GM10266 (cell line): Measurements from ENCODE around the gene AP5M1.

Source experiments
- DNase-seq: peaks from one replicate; pipeline ENCODE4 v3.0.0; 2012; ENCODE audit errors: extremely low spot score
- CTCF ChIP-seq: IDR thresholded peaks from 2 replicates; pipeline ENCODE4 v1.5.1; 2012; ENCODE audit warnings: mild to moderate bottlenecking, low read depth; ENCODE audit not compliant: control insufficient read depth, insufficient read depth; ENCODE audit errors: missing control alignments

AP5M1 gene

DNA sequence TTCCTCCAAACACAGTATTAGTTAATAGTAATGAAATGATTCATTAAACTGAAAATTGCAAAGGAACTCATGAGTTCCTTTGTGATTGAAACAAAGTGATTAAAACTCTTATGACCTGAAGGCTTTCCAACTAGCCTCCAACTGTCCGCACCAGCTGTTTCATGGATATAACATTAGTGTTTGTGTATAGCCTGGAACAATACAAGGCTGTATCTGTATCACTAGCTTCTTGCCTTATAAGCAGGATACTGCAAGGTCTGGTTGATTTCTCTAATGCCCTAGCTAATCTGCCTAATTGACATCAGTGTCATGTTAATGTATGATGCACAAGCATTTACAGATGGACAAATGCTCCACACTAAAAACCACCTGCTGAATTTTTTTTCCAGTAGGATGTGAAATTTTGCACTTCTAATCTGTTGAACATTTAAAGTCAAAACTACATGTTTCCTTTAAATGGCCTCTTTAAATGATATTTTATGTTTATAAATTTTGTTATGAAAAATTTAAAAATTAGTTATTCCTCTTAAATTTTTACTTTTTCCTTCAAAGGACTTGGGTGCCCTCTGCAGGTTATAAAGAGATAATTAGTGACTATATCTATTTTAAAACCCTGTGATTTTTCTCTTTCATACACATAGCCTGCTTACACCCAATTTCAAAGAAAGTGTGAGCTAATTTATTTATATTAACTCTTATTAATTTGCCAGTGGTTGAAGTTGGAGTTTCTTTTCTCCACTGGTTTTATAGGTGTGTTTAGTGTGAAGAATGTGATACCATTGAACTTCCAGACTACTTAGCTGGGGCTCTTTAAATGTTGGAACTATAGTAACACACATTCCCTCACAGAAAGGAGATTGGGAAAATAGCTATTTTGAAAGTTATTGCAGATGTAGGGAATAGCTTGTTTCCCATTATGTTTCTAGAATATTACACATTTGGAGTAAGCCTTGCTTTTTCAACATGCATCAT, 25.4 kb downstream of the AP5M1 start:
- DNase-seq, result no peak
- TF ChIP-seq CTCF, result peak; percentile 17

DNA sequence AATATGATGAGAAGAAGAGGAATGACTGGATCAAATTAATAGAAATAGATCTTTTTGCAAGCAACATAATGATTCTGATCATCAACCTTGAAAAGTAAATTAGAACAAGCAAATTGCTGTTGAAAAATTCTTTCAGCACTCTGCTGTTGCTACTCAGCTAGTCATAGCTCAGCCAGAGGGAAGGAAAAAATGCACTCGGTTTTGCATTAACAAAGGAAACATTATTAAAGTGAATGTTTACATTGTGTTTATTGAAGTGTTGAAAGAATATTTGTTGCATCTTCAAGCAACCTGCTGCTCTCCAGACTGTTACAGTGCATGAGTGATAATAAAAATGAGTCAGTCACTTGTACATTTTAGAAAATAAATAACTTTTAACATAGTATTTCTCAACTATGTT, 26.5 kb downstream of the AP5M1 start:
- no peak for DNase-seq
- no peak for TF ChIP-seq CTCF

DNA sequence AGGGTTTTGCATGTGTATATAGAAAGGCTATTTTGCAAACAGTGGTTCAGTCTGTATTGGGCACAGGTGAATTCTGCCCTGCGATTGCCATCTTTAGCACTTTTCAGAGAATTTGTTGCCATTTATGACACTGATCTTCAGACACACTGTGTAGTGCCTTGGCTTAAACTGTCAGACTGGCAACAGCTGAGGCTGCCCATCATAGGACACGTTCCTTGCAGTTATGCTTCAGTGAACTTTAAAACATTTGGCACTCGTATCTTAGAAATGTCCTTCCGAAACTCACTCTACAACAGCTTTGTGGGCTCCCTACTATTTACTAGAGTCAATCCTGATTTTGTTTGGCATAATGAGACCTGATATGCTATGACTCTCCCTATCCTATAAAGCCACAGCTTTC, 29.1 kb downstream of the AP5M1 start:
- no peak for TF ChIP-seq CTCF
- DNase-seq, result no peak

DNA sequence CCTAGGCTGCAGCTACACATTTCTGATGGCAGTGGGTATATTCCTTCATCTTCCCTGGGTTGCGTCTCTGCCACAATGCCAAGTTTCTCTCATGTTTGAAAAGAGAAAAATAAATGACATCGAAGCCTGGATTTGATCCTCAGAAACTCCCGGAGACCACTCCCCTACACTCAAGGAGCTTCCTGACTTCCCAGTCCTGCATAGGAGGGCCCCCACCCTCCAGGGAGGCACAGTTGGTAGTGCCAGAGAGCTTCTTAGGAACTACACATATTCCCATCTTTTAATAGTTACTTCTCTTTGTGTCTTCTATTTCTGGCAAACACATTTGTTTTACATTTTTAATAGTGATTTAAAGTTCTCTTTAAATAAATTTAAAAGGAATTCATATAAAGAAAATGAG, 30.7 kb downstream of the AP5M1 start:
- DNase-seq, result no peak

GRCh38 chr14:57302883-57303282, 34.1 kb downstream of the AP5M1 start:
- no peak for TF ChIP-seq CTCF
- no peak for DNase-seq

More for the DNA sequence above, 30.7 kb downstream of the AP5M1 start:
- no peak for TF ChIP-seq CTCF

DNA sequence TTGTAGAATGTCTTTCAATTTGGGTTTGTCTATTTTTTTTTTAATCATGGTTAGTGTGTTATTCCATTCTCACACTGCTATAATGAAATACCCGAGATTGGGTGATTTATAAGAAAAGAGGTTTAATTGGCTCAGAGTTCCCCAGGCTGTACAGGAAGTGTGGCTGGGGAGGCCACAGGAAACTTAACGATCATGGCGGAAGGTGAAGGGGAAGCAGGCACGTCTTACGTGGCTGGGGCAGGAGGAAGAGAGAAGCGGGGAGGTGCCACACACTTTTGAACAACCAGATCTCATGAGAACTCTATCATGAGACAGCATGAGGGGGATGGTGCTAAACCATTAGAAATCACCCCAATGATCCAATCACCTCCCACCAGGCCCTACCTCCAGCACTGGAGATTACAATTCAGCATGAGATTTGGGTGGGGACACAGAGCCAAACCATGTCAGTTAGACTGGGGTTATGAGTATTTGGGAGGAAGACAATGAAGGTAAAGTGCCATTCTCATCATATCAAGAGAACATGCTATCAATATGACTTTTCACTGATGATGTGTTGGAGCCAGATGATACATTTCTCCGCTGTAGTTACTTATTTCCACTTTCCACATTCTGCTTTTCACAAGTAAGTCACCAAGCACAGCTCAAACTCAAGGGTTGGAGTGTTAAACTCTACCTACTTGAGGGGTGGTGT, 45.8 kb downstream of the AP5M1 start:
- no peak for DNase-seq
- TF ChIP-seq CTCF, result no peak
